GM12892 (cell line): Measurements from ENCODE around the gene PYGB.

Experiments used
- POLR2A ChIP-seq: IDR thresholded peaks from 2 replicates; pipeline ENCODE4 v1.6.1; 2011; ENCODE audit warnings: low read depth, low read length, control low read depth
- TAF1 ChIP-seq: IDR thresholded peaks from 2 replicates; pipeline ENCODE4 v1.6.1; 2011; ENCODE audit warnings: low read depth, mild to moderate bottlenecking, control low read depth, low read length, borderline replicate concordance

GRCh38 chr20:25249198-25249931, 1.5 kb downstream of the PYGB start:
- no peak for TF ChIP-seq POLR2A
- TF ChIP-seq TAF1, result no peak
